HG02938 (cell line): ENCODE data around the gene ACAD8.
"Not testable (repeated sequence)": the region's sequence is repeated elsewhere in the genome, so short reads cannot be mapped to it uniquely, and the experiment has no call there.

Source experiments
- ATAC-seq: cut with Tn5 transposase; IDR thresholded peaks from one replicate; pipeline ENCODE4 v1.9.1; 2021; ENCODE audit warnings: mild to moderate bottlenecking, moderate library complexity; ENCODE audit not compliant: unreplicated experiment

ACAD8 gene

DNA sequence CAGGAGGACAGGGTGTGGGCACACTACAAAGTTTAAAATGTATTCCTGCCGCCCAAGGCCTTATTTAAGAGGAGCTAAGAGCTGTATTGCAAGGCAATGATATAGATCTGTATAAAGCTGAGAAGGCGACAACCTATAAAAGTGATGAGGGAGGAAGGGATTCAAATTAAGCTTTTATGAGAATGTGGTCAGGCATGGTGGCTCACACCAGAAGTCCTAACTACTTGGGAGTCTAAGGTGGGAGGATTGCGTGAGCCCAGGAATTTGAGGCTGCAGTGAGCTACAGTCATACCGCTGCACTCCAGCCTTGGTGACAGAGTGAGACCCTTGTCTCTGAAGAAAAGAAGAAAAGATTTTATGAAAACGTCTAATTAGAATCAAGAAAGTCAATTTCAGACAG lies 13.1 kb downstream of the ACAD8 start:
- ATAC-seq: no peak

DNA sequence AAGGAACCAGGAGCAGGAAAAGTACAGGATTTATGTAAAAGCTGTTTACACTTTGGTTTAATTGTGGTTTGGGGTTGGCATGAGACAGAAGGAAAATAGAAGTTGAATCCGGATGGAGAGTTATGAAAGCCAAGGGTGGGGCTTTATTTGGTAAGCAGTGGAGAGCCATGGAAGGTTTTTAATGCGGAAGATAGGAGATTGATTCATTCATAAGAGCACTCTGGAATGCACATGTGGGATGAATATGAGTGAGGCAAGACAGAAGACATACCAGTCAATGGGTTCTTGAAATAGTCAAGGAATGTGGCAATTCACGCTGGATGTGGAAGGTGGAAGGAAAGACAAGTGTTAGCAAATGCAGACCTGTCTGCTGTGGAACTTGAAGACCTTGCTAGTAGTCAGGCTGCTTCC lies 13.5 kb downstream of the ACAD8 start:
- no peak for ATAC-seq

- no peak for ATAC-seq
Measured at GRCh38 chr11:134267461-134267860, 14.1 kb downstream of the ACAD8 start.

GRCh38 chr11:134267966-134268365 lies 14.6 kb downstream of the ACAD8 start:
- ATAC-seq: no peak

DNA sequence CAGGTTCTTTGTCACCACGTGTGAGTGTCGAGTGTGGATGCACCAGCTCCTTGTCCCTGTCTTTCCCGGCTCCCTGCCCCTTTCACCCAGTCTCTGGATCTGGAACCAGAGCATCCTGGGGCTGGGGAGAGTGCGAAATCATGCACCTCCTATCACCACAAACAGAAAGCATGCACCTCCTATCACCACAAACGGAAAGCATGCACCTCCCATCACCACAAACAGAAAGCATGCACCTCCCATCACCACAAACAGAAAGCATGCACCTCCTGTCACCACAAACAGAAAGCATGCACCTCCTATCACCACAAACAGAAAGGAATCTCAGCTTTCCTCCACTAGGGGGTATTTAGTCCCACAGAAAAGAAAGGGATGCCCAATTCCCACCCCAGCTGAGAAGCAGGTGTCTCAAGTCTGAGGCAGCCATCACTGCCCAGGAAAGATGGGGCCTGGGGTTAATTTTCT lies 16.9 kb downstream of the ACAD8 start:
- ATAC-seq: no peak

DNA sequence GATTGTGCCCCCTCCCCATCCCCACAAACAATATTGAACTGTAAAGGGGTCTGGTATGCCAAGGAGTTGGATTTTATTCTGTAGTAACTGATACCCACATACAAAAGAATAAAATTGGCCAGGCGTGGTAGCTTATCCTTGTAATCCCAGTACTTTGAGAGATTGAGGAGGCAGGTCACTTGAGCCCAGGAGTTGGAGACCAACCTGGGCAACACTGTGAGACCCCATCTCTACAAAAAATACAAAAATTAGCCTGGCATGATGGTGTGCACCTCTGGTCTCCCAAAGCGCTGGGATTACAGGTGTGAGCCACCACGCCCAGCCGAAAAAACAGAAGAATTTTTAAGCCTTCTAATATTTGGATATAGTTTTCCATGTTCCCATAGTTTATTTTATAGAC lies 18.6 kb downstream of the ACAD8 start:
- ATAC-seq: no peak

DNA sequence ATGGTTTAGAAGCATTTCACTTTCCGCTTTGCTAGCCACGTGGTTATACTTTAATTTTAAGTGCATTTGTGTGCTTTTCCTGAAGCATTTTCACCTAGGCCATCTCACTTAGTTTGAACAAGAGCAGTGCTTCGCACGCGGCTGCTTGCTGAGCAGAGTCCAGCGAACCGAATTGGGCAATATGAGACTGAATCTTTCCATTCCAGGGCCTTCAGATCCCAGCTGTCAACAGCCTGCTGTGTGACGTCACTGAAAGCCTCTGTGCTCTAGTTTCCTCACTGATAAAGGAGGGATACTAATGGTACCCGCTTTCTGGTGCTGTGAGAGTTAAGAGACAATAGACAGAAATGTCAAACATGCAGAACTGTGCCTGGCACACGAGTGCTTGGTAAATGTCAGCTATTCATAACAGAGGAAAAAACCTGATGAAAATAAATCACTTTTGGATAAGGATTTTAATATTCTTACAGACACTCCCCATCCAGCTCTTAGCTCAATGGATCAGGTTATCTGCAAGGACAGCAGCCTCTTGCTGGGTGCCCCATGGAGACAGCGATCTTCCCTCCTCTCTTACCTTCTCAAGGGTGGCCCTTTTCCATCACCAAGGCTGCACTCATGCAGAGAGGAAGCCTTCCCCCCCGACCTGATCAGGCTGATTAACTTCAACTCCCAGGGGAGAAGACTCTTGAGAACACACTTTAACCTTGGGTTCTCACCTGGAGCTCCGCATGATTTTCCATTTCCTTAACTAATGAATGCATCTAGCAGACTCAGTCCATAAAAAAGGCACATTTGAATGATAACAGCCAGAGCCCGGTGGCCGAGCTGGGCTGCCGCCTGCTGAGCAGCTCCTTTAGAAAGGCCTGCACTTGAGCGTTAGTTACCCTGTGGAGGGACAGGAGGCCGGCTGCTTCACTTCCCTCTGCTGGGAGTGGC lies 19.3 kb downstream of the ACAD8 start:
- no peak for ATAC-seq

DNA sequence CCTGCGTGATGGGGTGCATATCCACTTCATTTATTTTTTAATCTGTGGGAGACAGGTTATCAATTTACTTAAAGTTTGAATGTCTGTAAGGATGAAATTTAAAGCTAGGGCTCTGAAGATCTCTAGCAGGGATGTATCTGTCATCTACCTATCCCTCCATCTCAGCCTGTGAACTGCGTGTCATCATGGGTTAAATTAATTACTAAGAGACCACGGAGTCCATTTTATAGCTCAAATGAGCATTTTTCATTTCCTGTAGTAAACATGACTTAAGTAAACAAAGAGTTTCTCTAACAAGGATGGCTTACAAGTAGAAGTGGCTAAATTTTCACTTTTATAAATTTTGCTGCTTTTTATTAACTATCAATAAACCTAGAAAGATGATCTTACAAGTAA lies 19.9 kb downstream of the ACAD8 start:
- ATAC-seq: no peak

DNA sequence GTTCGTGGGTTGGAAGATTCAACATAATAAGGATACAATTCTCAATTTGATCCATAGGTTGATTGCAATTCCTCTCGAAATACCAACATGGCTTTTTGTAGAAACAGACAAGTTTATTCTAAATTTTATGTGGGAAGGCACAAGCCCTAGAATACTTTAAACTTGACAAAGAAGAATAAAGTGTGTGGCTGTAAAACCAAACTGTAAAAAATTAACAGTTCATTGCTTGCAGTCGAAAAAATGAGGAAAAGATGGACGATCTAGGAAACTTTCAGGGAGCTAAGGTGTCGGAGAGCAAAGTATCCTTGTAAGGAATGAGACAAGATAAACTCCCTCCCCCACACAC lies 21.8 kb downstream of the ACAD8 start:
- ATAC-seq: no peak

DNA sequence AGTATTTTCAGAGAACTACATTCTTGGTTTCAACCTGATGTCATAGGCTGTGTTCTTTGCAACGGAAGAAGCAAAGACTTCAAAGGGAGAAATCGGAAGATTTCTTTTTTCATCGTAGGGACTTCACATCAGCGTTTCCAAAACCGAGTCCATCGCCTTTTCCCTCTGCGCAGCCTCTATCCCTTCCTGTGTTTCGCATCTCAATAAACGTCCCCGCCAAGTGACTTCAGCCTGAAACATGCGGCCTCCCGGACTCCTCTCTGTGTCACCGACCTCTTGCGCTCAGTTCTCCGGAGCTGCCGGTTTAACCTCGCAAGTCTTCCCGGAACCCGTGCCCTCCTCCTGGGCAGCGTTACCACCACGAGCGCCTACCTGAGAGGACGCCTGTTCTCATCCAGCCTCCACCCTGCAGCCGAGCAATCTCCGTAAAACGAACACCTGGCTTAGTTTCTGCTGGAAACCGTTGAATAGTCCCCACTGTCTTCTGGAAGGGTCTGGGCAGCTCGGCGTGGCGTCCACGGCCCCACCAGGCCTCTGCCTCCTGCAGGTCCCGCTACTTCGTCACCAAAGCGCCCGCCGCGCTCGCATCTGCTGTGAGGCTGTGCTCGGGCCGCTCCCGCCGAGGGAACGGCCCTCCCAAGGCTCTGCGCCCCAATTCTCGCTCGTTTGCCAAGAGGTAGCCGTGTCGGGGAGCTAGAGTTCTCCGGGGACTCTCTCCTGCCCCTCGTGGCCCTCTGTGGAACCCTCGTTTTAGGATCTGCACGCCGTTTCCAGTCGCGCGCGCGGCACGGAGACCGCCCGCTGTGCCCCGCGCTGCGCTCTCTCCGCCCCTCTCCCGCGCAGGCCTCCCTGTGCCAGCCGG lies 22.4 kb downstream of the ACAD8 start, which contains the start of gene GLB1L3:
GLB1L3 (plus strand) TSS at position 846 of the 862 bp plus-strand sequence. CDS start 362 bp downstream, outside the sequence.
- peak; percentile 77 for ATAC-seq

DNA sequence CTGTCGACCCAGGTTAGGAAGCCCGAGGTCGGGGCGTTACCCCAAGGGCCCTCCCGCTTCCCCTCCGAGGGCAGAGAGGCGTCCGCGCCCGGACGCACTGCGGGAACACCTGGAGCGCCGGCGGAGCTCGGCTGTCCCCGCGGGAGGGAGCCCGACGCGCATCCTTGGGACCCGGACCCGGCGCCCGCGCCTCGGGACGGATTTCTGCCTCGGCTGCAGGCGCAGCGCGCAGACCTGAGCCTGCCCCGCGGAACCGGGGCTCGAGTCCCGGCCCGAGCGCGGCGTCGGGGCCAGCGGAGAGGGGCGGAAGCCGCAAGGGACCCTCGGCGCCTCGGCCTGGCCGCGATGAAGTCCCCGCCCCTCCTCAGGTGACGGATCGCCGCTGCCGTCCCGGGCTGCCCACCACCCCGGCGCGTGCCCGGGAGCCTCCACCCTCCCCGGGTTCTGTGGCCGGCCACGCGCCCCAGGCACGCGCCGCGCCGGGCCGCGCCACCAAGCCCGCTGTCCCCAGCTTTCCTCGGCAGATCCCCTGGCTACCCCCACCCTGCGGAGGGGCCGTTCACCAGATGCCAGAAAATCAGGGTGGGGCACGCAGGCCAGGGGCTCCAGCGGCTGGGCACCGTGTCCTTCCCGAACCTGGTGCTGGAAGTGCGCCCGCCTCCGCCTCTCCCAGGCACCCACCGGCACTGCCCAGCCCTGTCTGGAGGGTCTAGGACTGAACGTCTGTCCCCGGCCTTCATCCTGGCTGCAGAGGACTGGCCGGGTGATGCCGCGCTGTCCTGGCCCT lies 23.2 kb downstream of the ACAD8 start:
- ATAC-seq: peak; percentile 32

- no peak for ATAC-seq
Measured at GRCh38 chr11:134277183-134278001, 24.0 kb downstream of the ACAD8 start.

GRCh38 chr11:134278356-134278755 lies 25.0 kb downstream of the ACAD8 start:
- no peak for ATAC-seq

GRCh38 chr11:134281635-134282034 lies 28.3 kb downstream of the ACAD8 start:
- ATAC-seq: not testable (repeated sequence)

DNA sequence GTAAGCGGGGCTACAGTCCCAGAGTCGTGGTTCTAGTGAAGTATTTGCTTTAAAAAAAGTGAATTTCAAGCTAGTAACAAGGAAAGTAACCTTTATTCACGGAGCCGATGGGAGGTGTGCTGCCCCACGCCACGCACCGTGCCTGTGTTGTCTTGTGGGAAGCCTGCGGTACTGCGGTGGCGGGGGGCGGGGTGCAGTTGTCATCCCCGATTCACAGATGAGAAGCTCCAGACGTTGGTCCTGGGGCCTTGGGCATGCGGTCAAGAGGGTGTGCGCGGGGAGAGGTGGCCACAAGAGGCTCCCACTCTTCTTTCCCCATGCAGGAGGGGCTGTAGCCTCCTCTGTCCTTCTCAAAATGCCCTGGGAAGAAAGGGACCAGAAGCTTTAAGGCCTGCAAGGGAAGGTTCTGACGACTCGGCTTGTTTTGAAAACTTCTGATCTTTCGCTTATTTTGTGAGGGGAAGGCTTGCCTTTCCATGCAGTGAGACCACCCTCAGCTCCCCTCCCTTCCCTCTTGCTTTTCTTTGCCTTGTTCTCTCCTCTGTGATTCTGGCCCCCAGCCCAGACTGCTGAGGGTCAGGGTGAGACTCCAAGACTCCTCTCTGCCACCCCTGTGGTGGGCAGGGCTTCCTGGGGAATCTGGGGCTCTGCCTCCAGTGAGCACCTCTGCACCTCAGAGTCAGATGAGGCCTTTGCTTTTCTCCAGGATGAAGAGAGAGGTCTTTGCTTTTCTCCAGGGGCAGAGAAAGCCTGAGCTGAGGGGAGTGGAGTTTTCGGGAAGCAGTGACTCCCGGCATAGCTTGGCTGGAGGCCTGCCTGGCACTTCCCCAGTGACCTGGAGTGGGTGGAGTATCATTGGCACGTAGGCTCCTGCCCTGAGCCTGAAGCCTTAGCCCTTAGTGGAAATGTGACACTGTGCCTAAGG lies 29.0 kb downstream of the ACAD8 start:
- ATAC-seq: no peak

- ATAC-seq: no peak
Measured at GRCh38 chr11:134283461-134284230, 30.3 kb downstream of the ACAD8 start.

DNA sequence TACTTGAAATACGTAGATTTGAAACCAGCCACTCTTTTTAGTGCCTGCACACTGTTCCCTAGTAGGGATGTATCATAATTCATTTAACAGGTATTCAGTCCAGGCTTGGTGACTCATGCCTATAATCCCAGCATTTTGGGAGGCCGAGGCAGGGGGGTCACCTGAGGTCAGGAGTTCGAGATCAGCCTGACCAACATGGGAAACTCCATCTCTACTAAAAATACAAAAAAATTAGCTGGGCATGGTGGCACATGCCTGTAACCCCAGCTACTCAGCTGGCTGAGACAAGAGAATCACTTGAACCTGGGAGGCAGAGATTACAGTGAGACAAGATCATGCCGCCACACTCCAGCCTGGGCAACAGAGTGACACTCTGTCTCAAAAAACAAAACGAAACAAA lies 31.0 kb downstream of the ACAD8 start:
- not testable (repeated sequence) for ATAC-seq

GRCh38 chr11:134287561-134287960 lies 34.2 kb downstream of the ACAD8 start:
- ATAC-seq: no peak
